ENCODE data around the gene TCN2.

The TCN2 gene

DNA sequence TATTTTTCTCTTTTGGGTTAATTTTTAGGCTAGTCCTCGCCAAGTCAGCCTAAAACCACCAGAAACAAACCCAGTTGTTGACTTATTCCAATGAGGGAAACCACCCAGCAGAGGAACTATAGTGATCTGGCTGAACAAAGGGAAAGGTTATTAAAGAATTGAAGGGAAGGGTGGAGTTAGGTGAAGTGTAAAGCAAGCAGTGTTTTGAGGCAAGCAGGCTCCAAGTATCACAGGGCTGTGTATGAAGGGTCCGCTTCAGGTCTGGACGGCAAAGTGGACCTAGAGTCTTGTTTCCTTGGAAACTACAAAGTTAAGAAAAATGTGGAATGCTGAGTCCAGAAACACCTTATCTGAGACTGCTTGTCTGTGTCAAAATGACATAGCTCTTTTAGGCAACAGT is 3.2 kb upstream of the TCN2 start:
- H3K9me3 Mint-ChIP-seq: no peaks in the 10 kb centered on the region
- H3K36me3 Mint-ChIP-seq (ENCODE audit: low read depth): no peaks in the 10 kb centered on the region
- H3K4me1 Mint-ChIP-seq: peaks cover 40% of the 10 kb centered on the region
- no peak for DNase-seq
- H3K27me3 Mint-ChIP-seq (ENCODE audit: low read depth, poor library complexity): peaks cover 4% of the 10 kb centered on the region
- no peak overlapping the region for H3K4me3 Mint-ChIP-seq
- TF ChIP-seq CTCF (IDR thresholded peaks at IDR 0.05): no peak
- no peak overlapping the region for H3K27ac Mint-ChIP-seq

DNA sequence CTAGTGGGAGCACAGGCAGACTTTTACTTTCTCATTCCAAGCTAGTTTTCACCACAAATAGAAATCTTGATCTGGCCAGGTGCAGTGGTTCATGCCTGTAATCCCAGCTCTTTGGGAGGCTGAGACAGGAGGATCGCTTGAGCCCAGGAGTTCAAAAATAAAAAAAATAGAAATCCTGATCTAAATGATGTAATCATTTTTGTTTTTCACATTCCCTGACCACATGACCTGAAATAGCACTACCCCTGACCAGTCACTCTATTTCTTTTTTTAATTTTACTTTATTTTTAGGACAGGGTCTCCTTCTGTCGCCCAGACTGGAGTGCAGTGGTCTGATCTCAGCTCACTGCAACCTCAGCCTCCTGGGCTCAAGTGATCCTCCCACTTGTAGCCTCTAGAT is 2.3 kb upstream of the TCN2 start:
- H3K36me3 Mint-ChIP-seq (ENCODE audit: low read depth): no peaks in the 10 kb centered on the region
- DNase-seq: no peak
- no peak overlapping the region for H3K4me3 Mint-ChIP-seq
- no peak overlapping the region for H3K27ac Mint-ChIP-seq
- H3K27me3 Mint-ChIP-seq (ENCODE audit: low read depth, poor library complexity): peaks cover 4% of the 10 kb centered on the region
- TF ChIP-seq CTCF (IDR thresholded peaks at IDR 0.05): no peak
- peaks cover 50% of the 10 kb centered on the region for H3K4me1 Mint-ChIP-seq
- no peaks in the 10 kb centered on the region for H3K9me3 Mint-ChIP-seq

DNA sequence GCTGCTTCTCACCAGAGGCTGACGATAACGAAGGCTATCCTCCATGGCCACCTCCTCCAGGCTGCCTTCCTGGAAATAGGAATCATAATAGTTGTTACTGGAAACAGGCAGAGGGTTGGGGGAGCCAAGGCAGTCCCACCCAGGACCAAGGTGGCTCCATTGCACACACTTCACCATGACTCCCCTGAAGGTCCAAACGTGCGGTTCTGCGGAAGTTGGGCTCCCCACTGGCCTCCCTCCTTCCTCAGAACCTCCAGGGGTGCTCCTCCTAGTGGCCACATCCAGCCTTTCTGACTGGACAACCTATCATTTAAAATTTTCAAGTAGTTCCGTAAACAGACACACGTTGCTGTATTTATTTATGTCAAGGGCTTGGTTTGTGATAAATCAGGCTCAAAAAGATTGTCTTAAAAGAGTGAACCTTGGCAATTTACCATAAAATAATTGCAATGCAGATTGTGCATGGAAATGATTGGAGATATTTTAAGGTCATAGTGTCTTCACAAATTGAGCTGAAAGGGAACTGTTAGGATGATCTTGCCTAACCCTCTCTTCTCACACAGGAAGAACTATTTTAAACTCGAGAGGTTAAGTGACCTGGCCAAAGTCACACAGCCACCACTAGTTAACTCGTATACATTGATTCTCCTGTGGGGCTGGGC is 1.4 kb upstream of the TCN2 start:
- DNase-seq: peak; percentile 43
- no peaks in the 10 kb centered on the region for H3K9me3 Mint-ChIP-seq
- H3K27ac Mint-ChIP-seq: no peak overlapping the region
- peak; percentile 59 for TF ChIP-seq CTCF (IDR thresholded peaks at IDR 0.05)
- H3K27me3 Mint-ChIP-seq (ENCODE audit: low read depth, poor library complexity): peaks cover 4% of the 10 kb centered on the region
- no peaks in the 10 kb centered on the region for H3K36me3 Mint-ChIP-seq (ENCODE audit: low read depth)
- peak overlapping the region; percentile 91 for H3K4me3 Mint-ChIP-seq
- H3K4me1 Mint-ChIP-seq: peaks cover 58% of the 10 kb centered on the region

- no peaks in the 10 kb centered on the region for H3K27me3 Mint-ChIP-seq (ENCODE audit: low read depth, poor library complexity)
- TF ChIP-seq CTCF (IDR thresholded peaks at IDR 0.05): no peak
- H3K36me3 Mint-ChIP-seq (ENCODE audit: low read depth): peaks cover 7% of the 10 kb centered on the region
- DNase-seq: no peak
- peak overlapping the region; percentile 91 for H3K4me3 Mint-ChIP-seq
- peak overlapping the region; percentile 69 for H3K27ac Mint-ChIP-seq
- peaks cover 54% of the 10 kb centered on the region for H3K4me1 Mint-ChIP-seq
- no peaks in the 10 kb centered on the region for H3K9me3 Mint-ChIP-seq
Observed at GRCh38 chr22:30607300-30607930, 441 bp downstream of the TCN2 start.

DNA sequence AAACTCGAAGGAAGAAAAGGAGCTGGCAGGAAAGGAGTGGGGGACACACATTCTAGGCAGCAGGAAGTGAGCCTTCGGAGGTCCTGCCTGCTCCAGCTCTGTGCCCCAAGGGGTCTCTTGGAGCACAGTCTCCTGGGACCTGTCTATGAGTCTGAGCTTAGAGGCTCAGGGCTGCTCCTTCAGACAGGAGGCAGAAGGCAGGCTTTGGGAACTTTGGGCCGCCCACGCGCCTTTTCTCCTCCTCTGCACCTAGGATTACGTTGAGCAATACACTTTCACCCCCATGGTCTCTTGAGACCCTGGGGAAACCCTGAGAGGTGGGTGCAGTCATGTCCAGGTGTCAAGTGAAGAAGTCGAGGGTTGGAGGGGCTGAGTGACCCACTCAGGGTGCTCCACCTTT is 965 bp downstream of the TCN2 start:
- H3K4me1 Mint-ChIP-seq: peaks cover 54% of the 10 kb centered on the region
- DNase-seq: no peak
- H3K36me3 Mint-ChIP-seq (ENCODE audit: low read depth): peaks cover 7% of the 10 kb centered on the region
- H3K27me3 Mint-ChIP-seq (ENCODE audit: low read depth, poor library complexity): no peaks in the 10 kb centered on the region
- no peaks in the 10 kb centered on the region for H3K9me3 Mint-ChIP-seq
- TF ChIP-seq CTCF (IDR thresholded peaks at IDR 0.05): no peak
- no peak overlapping the region for H3K27ac Mint-ChIP-seq
- peak overlapping the region; percentile 91 for H3K4me3 Mint-ChIP-seq
